ENCODE measurements around the gene TNC. TPM values are rescaled to one million over a fixed set of nuclear protein-coding genes. Genes with fewer than 3 reads are reported as not detected.

The TNC gene
- total and polyA plus RNA-seq, 2 donors (not counting 3 experiments of a cell fraction or from before 2014, with no cell fraction given) = 0.29 TPM; not detected in 1

- TF ChIP-seq POLR2A (IDR thresholded peaks at IDR 0.05; ENCODE audit: low read depth, low read length) (no peak), CTCF (IDR thresholded peaks at IDR 0.05; ENCODE audit: extremely low read depth in 1 of 2, insufficient read depth in 1 of 2, low read depth in 1 of 2, low read length in 2 of 2) (no peak), MAX (IDR thresholded peaks at IDR 0.05; ENCODE audit: insufficient read depth, insufficient read length) (no peak), EZH2 (IDR thresholded peaks at IDR 0.05; ENCODE audit: borderline replicate concordance, low read depth, low read length, severe bottlenecking) (no peak), POLR2AphosphoS5 (IDR thresholded peaks at IDR 0.05; ENCODE audit: insufficient read depth, low read depth, low read length) (no peak), MYC (IDR thresholded peaks at IDR 0.05; ENCODE audit: low read depth, low read length) (no peak), JUN (IDR thresholded peaks at IDR 0.05; ENCODE audit: borderline replicate concordance, insufficient read depth, insufficient read length, low read depth) (no peak), GATA2 (IDR thresholded peaks at IDR 0.05; ENCODE audit: insufficient read depth, insufficient read length, low read depth, low read length) (no peak), FOS (IDR thresholded peaks at IDR 0.05; ENCODE audit: borderline replicate concordance, insufficient read depth, low read length) (no peak)
- Histone ChIP-seq H3K36me3 (ENCODE audit: control insufficient read depth in 2 of 2, extremely low read depth in 1 of 2, insufficient read depth in 2 of 2, low read length in 2 of 2) (no peaks in the 10 kb centered on the region), H3K4me3 (replicated peaks in 1 of 3; ENCODE audit: insufficient read depth in 1 of 3, low read depth in 1 of 3, low read length in 3 of 3) (no peak overlapping the region), H3K9me1 (replicated peaks; ENCODE audit: control insufficient read depth, extremely low read depth, insufficient read depth, low read length) (no peaks in the 10 kb centered on the region), H4K20me1 (replicated peaks; ENCODE audit: control insufficient read depth, extremely low read depth, insufficient read depth, low read length) (no peaks in the 10 kb centered on the region), H3K9me3 (replicated peaks; ENCODE audit: control insufficient read depth, insufficient read depth, low read length) (no peaks in the 10 kb centered on the region), H3K4me1 (ENCODE audit: control insufficient read depth, extremely low read depth, insufficient read depth, low read length) (no peaks in the 10 kb centered on the region), H3K79me2 (ENCODE audit: control insufficient read depth, insufficient read depth, low read length) (no peaks in the 10 kb centered on the region), H3K27ac (ENCODE audit: insufficient read depth, low read depth, low read length) (no peak overlapping the region), H2AFZ (ENCODE audit: low read depth, low read length) (no peak overlapping the region), H3K27me3 (ENCODE audit: control insufficient read depth in 2 of 2, insufficient read depth in 2 of 2, low read length in 2 of 2) (no peaks in the 10 kb centered on the region), H3K4me2 (ENCODE audit: insufficient read depth, low read length) (no peak overlapping the region), H3K9ac (replicated peaks; ENCODE audit: extremely low read depth, insufficient read depth, low read length) (no peak overlapping the region)
- BruUV-seq (replicated peaks) = no TSS peak
- intact Hi-C loops (cut with micrococcal nuclease) = no loop called here
- DNase-seq (ENCODE audit: low read depth, low spot score) (no peak), FAIRE-seq (no peak)
- CTCF ChIA-PET = no interaction called here
- dilution Hi-C loops (cut with MboI; ENCODE audit: extremely low pct_ligation_motif_present, low sequenced_read_pairs) = no loop called here
- POLR2A ChIA-PET = no interaction called here
Measured at GRCh38 chr9:114988962-114989599, 128.9 kb downstream of the TNC start.

Measured in endothelial cell of umbilical vein (primary cell).